Measurements from ENCODE around the gene STUB1.

Gene STUB1

GRCh38 chr16:635573-636205 is 44.5 kb upstream of the STUB1 start:
- H3K27ac ChIP-seq = peak overlapping the region; percentile 96
- TF ChIP-seq EZH2 (IDR thresholded peaks at IDR 0.05) (no peak), POLR2AphosphoS5 (IDR thresholded peaks at IDR 0.05; ENCODE audit: borderline replicate concordance, low read depth, low read length) (no peak), FOXP2 (optimal IDR thresholded peaks at IDR 0.05; ENCODE audit: control extremely low read depth, extremely low read length, insufficient read depth) (no peak)
- no peaks in the 10 kb centered on the region for H3K36me3 ChIP-seq (ENCODE audit: insufficient read depth, low read length)

GRCh38 chr16:636206-637080 is 43.8 kb upstream of the STUB1 start, which contains the start of gene METTL26:
Gene METTL26, minus strand, starts transcription at chr16:636305. Its CDS starts 15 bp downstream, at chr16:636290.
- H3K9ac ChIP-seq (ENCODE audit: insufficient read length) = peak within 1 kb of the TSS; percentile 85
- H3K9me3 ChIP-seq (ENCODE audit: low read depth, low read length) = no peaks in the 10 kb centered on the region
- peak within 1 kb of the TSS; percentile 96 for H3K27ac ChIP-seq
- TF ChIP-seq FOXP2 (optimal IDR thresholded peaks at IDR 0.05; ENCODE audit: control extremely low read depth, extremely low read length, insufficient read depth) (no peak), EZH2 (IDR thresholded peaks at IDR 0.05) (no peak), POLR2AphosphoS5 (IDR thresholded peaks at IDR 0.05; ENCODE audit: borderline replicate concordance, low read depth, low read length) (peak; percentile 86; the same call in 1 of the 2 replicates)
- H3K36me3 ChIP-seq (ENCODE audit: insufficient read depth, low read length) = no peaks in the 10 kb centered on the region
- peak within 1 kb of the TSS; percentile 99 for H3K4me3 ChIP-seq
- DNase-seq (ENCODE audit: low read depth, low spot score) = peak; percentile 77

More at GRCh38 chr16:635573-636205, 44.5 kb upstream of the STUB1 start:
- H3K9me3 ChIP-seq (ENCODE audit: low read depth, low read length) = no peaks in the 10 kb centered on the region
- H3K9ac ChIP-seq (ENCODE audit: insufficient read length) = peak overlapping the region; percentile 85
- DNase-seq (ENCODE audit: low read depth, low spot score) = no peak
- peak overlapping the region; percentile 99 for H3K4me3 ChIP-seq

- Histone ChIP-seq H3K9me3 (ENCODE audit: low read depth, low read length) (no peaks in the 10 kb centered on the region), H3K9ac (ENCODE audit: insufficient read length) (peak overlapping the region; percentile 85), H3K4me3 (peak overlapping the region; percentile 99), H3K27ac (no peak overlapping the region), H3K36me3 (ENCODE audit: insufficient read depth, low read length) (no peaks in the 10 kb centered on the region)
- TF ChIP-seq POLR2AphosphoS5 (IDR thresholded peaks at IDR 0.05; ENCODE audit: borderline replicate concordance, low read depth, low read length) = no peak
- TF ChIP-seq FOXP2 (optimal IDR thresholded peaks at IDR 0.05; ENCODE audit: control extremely low read depth, extremely low read length, insufficient read depth) = no peak
- no peak for TF ChIP-seq EZH2 (IDR thresholded peaks at IDR 0.05)
- DNase-seq (ENCODE audit: low read depth, low spot score) = no peak
These were observed 42.9 kb upstream of the STUB1 start for GRCh38 chr16:637081-638018.

GRCh38 chr16:638034-638543 is 42.1 kb upstream of the STUB1 start:
- no peaks in the 10 kb centered on the region for H3K9me3 ChIP-seq (ENCODE audit: low read depth, low read length)
- TF ChIP-seq FOXP2 (optimal IDR thresholded peaks at IDR 0.05; ENCODE audit: control extremely low read depth, extremely low read length, insufficient read depth) (no peak), EZH2 (IDR thresholded peaks at IDR 0.05) (no peak), POLR2AphosphoS5 (IDR thresholded peaks at IDR 0.05; ENCODE audit: borderline replicate concordance, low read depth, low read length) (no peak)
- no peak for DNase-seq (ENCODE audit: low read depth, low spot score)
- no peak overlapping the region for H3K9ac ChIP-seq (ENCODE audit: insufficient read length)
- no peaks in the 10 kb centered on the region for H3K36me3 ChIP-seq (ENCODE audit: insufficient read depth, low read length)
- no peak overlapping the region for H3K27ac ChIP-seq
- no peak overlapping the region for H3K4me3 ChIP-seq

GRCh38 chr16:638836-639235 is 41.4 kb upstream of the STUB1 start:
- no peak for TF ChIP-seq POLR2AphosphoS5 (IDR thresholded peaks at IDR 0.05; ENCODE audit: borderline replicate concordance, low read depth, low read length)
- no peak for TF ChIP-seq EZH2 (IDR thresholded peaks at IDR 0.05)
- TF ChIP-seq FOXP2 (optimal IDR thresholded peaks at IDR 0.05; ENCODE audit: control extremely low read depth, extremely low read length, insufficient read depth) = no peak
- Histone ChIP-seq H3K27ac (peak overlapping the region; percentile 51; the same call in 1 of the 2 replicates), H3K36me3 (ENCODE audit: insufficient read depth, low read length) (no peaks in the 10 kb centered on the region), H3K9ac (ENCODE audit: insufficient read length) (no peak overlapping the region), H3K4me3 (no peak overlapping the region), H3K9me3 (ENCODE audit: low read depth, low read length) (no peaks in the 10 kb centered on the region)
- DNase-seq (ENCODE audit: low read depth, low spot score) = no peak

GRCh38 chr16:640614-641013 is 39.6 kb upstream of the STUB1 start:
- Histone ChIP-seq H3K36me3 (ENCODE audit: insufficient read depth, low read length) (no peaks in the 10 kb centered on the region), H3K4me3 (no peak overlapping the region), H3K9me3 (ENCODE audit: low read depth, low read length) (no peaks in the 10 kb centered on the region), H3K9ac (ENCODE audit: insufficient read length) (no peak overlapping the region), H3K27ac (no peak overlapping the region)
- DNase-seq (ENCODE audit: low read depth, low spot score) = no peak
- no peak for TF ChIP-seq FOXP2 (optimal IDR thresholded peaks at IDR 0.05; ENCODE audit: control extremely low read depth, extremely low read length, insufficient read depth)
- TF ChIP-seq POLR2AphosphoS5 (IDR thresholded peaks at IDR 0.05; ENCODE audit: borderline replicate concordance, low read depth, low read length) = no peak
- TF ChIP-seq EZH2 (IDR thresholded peaks at IDR 0.05) = no peak

- no peak for DNase-seq (ENCODE audit: low read depth, low spot score)
- H3K36me3 ChIP-seq (ENCODE audit: insufficient read depth, low read length) = no peaks in the 10 kb centered on the region
- H3K9ac ChIP-seq (ENCODE audit: insufficient read length) = peak within 1 kb of the TSS; percentile 65
- no peaks in the 10 kb centered on the region for H3K9me3 ChIP-seq (ENCODE audit: low read depth, low read length)
- TF ChIP-seq POLR2AphosphoS5 (IDR thresholded peaks at IDR 0.05; ENCODE audit: borderline replicate concordance, low read depth, low read length) = peak; percentile 48; the same call in 1 of the 2 replicates
- no peak for TF ChIP-seq FOXP2 (optimal IDR thresholded peaks at IDR 0.05; ENCODE audit: control extremely low read depth, extremely low read length, insufficient read depth)
- TF ChIP-seq EZH2 (IDR thresholded peaks at IDR 0.05) = no peak
- H3K27ac ChIP-seq = no peak within 1 kb of the TSS
- peak within 1 kb of the TSS; percentile 85 for H3K4me3 ChIP-seq
These were observed 38.7 kb upstream of the STUB1 start, which contains the start of gene MCRIP2 for GRCh38 chr16:641326-642188. Gene MCRIP2, plus strand, starts transcription at chr16:641828. Its CDS starts 164 bp downstream, at chr16:641992.

All from SK-N-MC (cell line).